SK-N-SH (cell line): Measurements from ENCODE around the gene TENT5A. TPM values are rescaled to one million over a fixed set of nuclear protein-coding genes. Genes with fewer than 3 reads are reported as not detected.

Experiments
- CTCF ChIA-PET: fragments of 300-600, 350-600 bp; formaldehyde crosslinking; extraction: SDS; loops from one replicate; lab custom pipeline; 2021; lab: Yijun Ruan, JAX
- POLR2A ChIA-PET: fragments of 350-600 bp; sonication (Branson Sonifier 250); formaldehyde crosslinking; extraction: SDS; loops from one replicate; lab custom pipeline; 2020; ENCODE audit warnings: antibody characterized with exemption, inconsistent platforms; lab: Yijun Ruan, JAX
- DNase-seq: peaks from one replicate; pipeline ENCODE4 v3.0.0; 2012
- H2AFZ ChIP-seq: fragments of 200-600 bp; sonication (generic); 2 replicates; pipeline ENCODE4 v1.8.1; 2016; ENCODE audit warnings: antibody characterized with exemption, mild to moderate bottlenecking, low read depth
- H3F3A ChIP-seq: fragments of 200-600 bp; sonication (generic); replicated peaks from 2 replicates; pipeline ENCODE3; 2016; ENCODE audit warnings: antibody characterized with exemption, mild to moderate bottlenecking; ENCODE audit not compliant: insufficient read depth
- H3K27ac ChIP-seq, 2 experiments: fragments of 200-500 bp in 1 of 2; fragments of 200-600 bp in 1 of 2; sonication (Bioruptor generic) in 1 of 2; sonication (generic), shearing (Covaris generic) in 1 of 2; 2 replicates each; pipeline versions ENCODE4 v1.5.1 to v1.6.1; 2014 to 2016; ENCODE audit warnings: low read depth in 2 of 2, inconsistent platforms in 1 of 2, low read length in 1 of 2, mild to moderate bottlenecking in 1 of 2, mixed read lengths in 1 of 2
- H3K27me3 ChIP-seq: fragments of 200-600 bp; sonication (generic), shearing (Covaris generic); 2 replicates; pipeline ENCODE4 v1.6.1; 2016; ENCODE audit warnings: mixed run types; ENCODE audit not compliant: insufficient read depth
- H3K36me3 ChIP-seq, 2 experiments: fragments of 200-500 bp in 1 of 2; fragments of 200-600 bp in 1 of 2; sonication (Bioruptor generic) in 1 of 2; sonication (generic) in 1 of 2; replicated peaks in 1 of 2; 2 replicates each; pipeline versions ENCODE3 to v1.5.1; 2014 to 2016; ENCODE audit warnings: low read length in 1 of 2, mild to moderate bottlenecking in 1 of 2; ENCODE audit not compliant: insufficient read depth in 2 of 2, control insufficient read depth in 1 of 2
- H3K4me1 ChIP-seq, 2 experiments: fragments of 200-500 bp in 1 of 2; fragments of 200-600 bp in 1 of 2; sonication (Bioruptor generic) in 1 of 2; sonication (generic), shearing (Covaris generic) in 1 of 2; 2 replicates each; pipeline versions ENCODE4 v1.5.1 to v1.6.1; 2014 to 2016; ENCODE audit warnings: low read depth in 1 of 2, low read length in 1 of 2, mixed run types in 1 of 2; ENCODE audit not compliant: insufficient read depth in 2 of 2, control insufficient read depth in 1 of 2
- H3K4me2 ChIP-seq: fragments of 200-600 bp; sonication (generic), shearing (Covaris generic); 2 replicates; pipeline ENCODE4 v1.6.1; 2017; ENCODE audit warnings: mixed run types
- H3K4me3 ChIP-seq, 2 experiments: fragments of 200-500 bp in 1 of 2; fragments of 200-600 bp in 1 of 2; sonication (Bioruptor generic) in 1 of 2; sonication (generic), shearing (Covaris generic) in 1 of 2; 2 replicates each; pipeline versions ENCODE4 v1.5.1 to v1.8.1; 2014 to 2016; ENCODE audit warnings: low read depth in 2 of 2, inconsistent platforms in 1 of 2, low read length in 1 of 2, mild to moderate bottlenecking in 1 of 2, mixed read lengths in 1 of 2, moderate library complexity in 1 of 2
- H3K79me2 ChIP-seq: fragments of 200-600 bp; sonication (generic); 2 replicates; pipeline ENCODE4 v1.8.1; 2017; ENCODE audit warnings: mild to moderate bottlenecking; ENCODE audit not compliant: insufficient read depth
- H3K9ac ChIP-seq: fragments of 200-600 bp; sonication (generic); 2 replicates; pipeline ENCODE4 v1.6.1; 2017; ENCODE audit warnings: mixed run types
- H3K9me2 ChIP-seq: fragments of 200-600 bp; sonication (generic); 2 replicates; pipeline ENCODE4 v1.6.1; 2017; ENCODE audit warnings: mixed run types
- H3K9me3 ChIP-seq: fragments of 200-600 bp; sonication (generic); 2 replicates; pipeline ENCODE4 v1.6.1; 2017; ENCODE audit warnings: mixed run types, mild to moderate bottlenecking, moderate library complexity
- H4K20me1 ChIP-seq: fragments of 200-600 bp; sonication (generic); 2 replicates; pipeline ENCODE4 v1.6.1; 2017; ENCODE audit warnings: mild to moderate bottlenecking, mixed run types; ENCODE audit not compliant: insufficient read depth
- CTCF ChIP-seq: fragments of 200-600 bp; sonication (generic); IDR thresholded peaks from 2 replicates; pipeline ENCODE4 v1.6.1; 2017; ENCODE audit warnings: antibody characterized with exemption, mild to moderate bottlenecking, moderate library complexity
- ELF1 ChIP-seq: IDR thresholded peaks from 2 replicates; pipeline ENCODE4 v1.4.0; 2012
- EP300 ChIP-seq, 2 experiments: IDR thresholded peaks; 2 replicates each; pipeline versions ENCODE4 v1.4.0 to v1.6.1; 2012; ENCODE audit warnings: borderline replicate concordance in 1 of 2, low read depth in 1 of 2, low read length in 1 of 2
- EZH2phosphoT487 ChIP-seq: fragments of 200-600 bp; sonication (generic); IDR thresholded peaks from 2 replicates; pipeline ENCODE4 v1.6.1; 2017; ENCODE audit warnings: low read depth, mixed run types, mild to moderate bottlenecking, antibody characterized with exemption, moderate library complexity, borderline replicate concordance
- FOXJ3 ChIP-seq: sonication (generic); formaldehyde crosslinking; IDR thresholded peaks from 2 replicates; pipeline ENCODE4 v1.5.1; 2020; ENCODE audit warnings: mild to moderate bottlenecking, missing genetic modification reagents
- FOXM1 ChIP-seq: IDR thresholded peaks from 2 replicates; pipeline ENCODE4 v1.4.0; 2012; ENCODE audit warnings: low read depth, mild to moderate bottlenecking
- GABPA ChIP-seq: IDR thresholded peaks from 2 replicates; pipeline ENCODE4 v1.4.0; 2012; ENCODE audit warnings: low read depth, mild to moderate bottlenecking
- IRF3 ChIP-seq: fragments of 150-350 bp; IDR thresholded peaks from 2 replicates; pipeline ENCODE4 v1.6.1; 2016; ENCODE audit warnings: mild to moderate bottlenecking, low read depth, low read length
- JUND ChIP-seq: IDR thresholded peaks from 2 replicates; pipeline ENCODE4 v1.4.0; 2012
- MAX ChIP-seq: IDR thresholded peaks from 2 replicates; pipeline ENCODE4 v1.4.0; 2012; ENCODE audit warnings: low read depth
- MXI1 ChIP-seq: IDR thresholded peaks from 2 replicates; pipeline ENCODE4 v1.6.1; 2012; ENCODE audit warnings: mild to moderate bottlenecking, low read depth, low read length, improper control_type of control experiment
- NRF1 ChIP-seq: IDR thresholded peaks from 2 replicates; pipeline ENCODE4 v1.6.1; 2012; ENCODE audit warnings: low read depth, mild to moderate bottlenecking, low read length
- POLR2AphosphoS5 ChIP-seq: IDR thresholded peaks from 2 replicates; pipeline ENCODE4 v1.6.1; 2012; ENCODE audit warnings: low read depth, low read length
- RCOR1 ChIP-seq: fragments of 150-350 bp; IDR thresholded peaks from 2 replicates; pipeline ENCODE4 v1.6.1; 2017; ENCODE audit warnings: antibody characterized with exemption, low read length
- TAF1 ChIP-seq: IDR thresholded peaks from 2 replicates; pipeline ENCODE4 v1.6.1; 2012; ENCODE audit warnings: low read depth, mild to moderate bottlenecking, low read length, moderate library complexity, borderline replicate concordance
- TCF12 ChIP-seq: IDR thresholded peaks from 2 replicates; pipeline ENCODE4 v1.4.0; 2012
- TEAD4 ChIP-seq: IDR thresholded peaks from 2 replicates; pipeline ENCODE4 v1.4.0; 2012; ENCODE audit warnings: mild to moderate bottlenecking, borderline replicate concordance; ENCODE audit not compliant: insufficient read depth
- USF2 ChIP-seq: fragments of 150-350 bp; IDR thresholded peaks from 2 replicates; pipeline ENCODE4 v1.6.1; 2017; ENCODE audit warnings: antibody characterized with exemption, low read length, low read depth, borderline replicate concordance
- YY1 ChIP-seq: IDR thresholded peaks from 2 replicates; pipeline ENCODE4 v1.4.0; 2012; ENCODE audit warnings: low read depth, mild to moderate bottlenecking
- ZBTB33 ChIP-seq: IDR thresholded peaks from 2 replicates; pipeline ENCODE4 v1.4.0; 2012; ENCODE audit warnings: low read depth, borderline replicate concordance
- WGBS: methylation state at CpG from one replicate; pipeline ENCODE4 v1.1.6; 2017; ENCODE audit warnings: low lambda C conversion rate; 5-methylcytosine and 5-hydroxymethylcytosine counted together
- polyA plus RNA-seq, 3 experiments: library from polyadenylated mRNA; depleted of rRNA; stranded (reverse); fragments of >200 nt; gene quantifications; 2 replicates each; pipeline ENCODE4 v1.2.3, GENCODE V29; 2012

Gene TENT5A
- polyA plus RNA-seq, 1 of the 3 experiments (the other 2 are of a cell fraction), result 4.9 TPM

GRCh38 chr6:81793821-81794475, 41.5 kb upstream of the TENT5A start:
- POLR2A ChIA-PET, result no interaction called here
- Histone ChIP-seq H3K9me3 (no peaks in the 10 kb centered on the region), H3K27ac (no peak overlapping the region), H3K27me3 (no peaks in the 10 kb centered on the region), H3K4me3 (no peak overlapping the region), H2AFZ (no peak overlapping the region)
- CTCF ChIA-PET, result interaction anchor here (1.6 kb wide), 1 partner anchor 11 kb away, joined by 6 read pairs; no protein-coding TSS in a partner anchor
- TF ChIP-seq FOXM1 (no peak), ELF1 (no peak), TEAD4 (no peak), YY1 (no peak), USF2 (no peak), MXI1 (no peak), CTCF (no peak), POLR2AphosphoS5 (no peak), GABPA (no peak)
- TF ChIP-seq, all 33 proteins: peak for 0
- H3K9me2 ChIP-seq, result no peaks in the 10 kb centered on the region; the same call in 1 of the 2 replicates
- H3K36me3 ChIP-seq, result no peaks in the 10 kb centered on the region
- no peaks in the 10 kb centered on the region; a peak in 1 of 4 replicates for H3K4me1 ChIP-seq
- H3K9ac ChIP-seq, result no peak overlapping the region
- H3K4me2 ChIP-seq, result no peak overlapping the region
- WGBS, result 87% methylated on average over 4 of the region's 4 CpGs
- DNase-seq, result no peak
- no peaks in the 10 kb centered on the region for H3F3A ChIP-seq
- H4K20me1 ChIP-seq, result no peaks in the 10 kb centered on the region
- H3K79me2 ChIP-seq, result no peaks in the 10 kb centered on the region

- no peaks in the 10 kb centered on the region for H3K79me2 ChIP-seq
- TF ChIP-seq TAF1 (no peak), RCOR1 (no peak), JUND (no peak), ELF1 (no peak), YY1 (no peak), GABPA (no peak), NRF1 (no peak), EP300 (IDR thresholded peaks at IDR 0.05; ENCODE audit: borderline replicate concordance in 1 of 2, low read depth in 1 of 2, low read length in 1 of 2) (no peak), TCF12 (no peak), IRF3 (no peak), MAX (no peak), FOXJ3 (CRISPR knock-in tag) (no peak), EZH2phosphoT487 (no peak), ZBTB33 (no peak), FOXM1 (no peak)
- TF ChIP-seq, all 33 proteins: peak for 0
- no peak overlapping the region for H3K4me2 ChIP-seq
- no peaks in the 10 kb centered on the region; the same call in 1 of the 2 replicates for H3K9me2 ChIP-seq
- no peak for DNase-seq
- no peaks in the 10 kb centered on the region for H3F3A ChIP-seq
- H2AFZ ChIP-seq, result no peak overlapping the region
- no peaks in the 10 kb centered on the region for H3K36me3 ChIP-seq
- 86% methylated on average over 1 of the region's 1 CpG for WGBS
- no peak overlapping the region for H3K4me3 ChIP-seq
- H3K9ac ChIP-seq, result no peak overlapping the region
- no peak overlapping the region for H3K27ac ChIP-seq
- H4K20me1 ChIP-seq, result no peaks in the 10 kb centered on the region
- H3K4me1 ChIP-seq, result no peaks in the 10 kb centered on the region; a peak in 1 of 4 replicates
- ChIA-PET CTCF (interaction anchor here (1.6 kb wide), 1 partner anchor 10 kb away, joined by 6 read pairs; no protein-coding TSS in a partner anchor), POLR2A (no interaction called here)
- H3K27me3 ChIP-seq, result no peaks in the 10 kb centered on the region
- H3K9me3 ChIP-seq, result no peaks in the 10 kb centered on the region
These were observed 40.3 kb upstream of the TENT5A start for GRCh38 chr6:81792826-81793225.
